Jurkat, Clone E6-1 (cell line): ENCODE results near the gene NTHL1.
"Not testable (repeated sequence)": the region's sequence is repeated elsewhere in the genome, so short reads cannot be mapped to it uniquely, and the experiment has no call there.

Experiments used
- DNase-seq: peaks from one replicate; pipeline ENCODE4 v3.0.0-alpha.2; 2011; ENCODE audit warnings: low read depth, low spot score
- H3K4me3 ChIP-seq: 2 replicates; pipeline ENCODE4 v1.5.1; 2011; ENCODE audit warnings: mild to moderate bottlenecking, low read length, control low read depth, moderate library complexity

NTHL1 gene

DNA sequence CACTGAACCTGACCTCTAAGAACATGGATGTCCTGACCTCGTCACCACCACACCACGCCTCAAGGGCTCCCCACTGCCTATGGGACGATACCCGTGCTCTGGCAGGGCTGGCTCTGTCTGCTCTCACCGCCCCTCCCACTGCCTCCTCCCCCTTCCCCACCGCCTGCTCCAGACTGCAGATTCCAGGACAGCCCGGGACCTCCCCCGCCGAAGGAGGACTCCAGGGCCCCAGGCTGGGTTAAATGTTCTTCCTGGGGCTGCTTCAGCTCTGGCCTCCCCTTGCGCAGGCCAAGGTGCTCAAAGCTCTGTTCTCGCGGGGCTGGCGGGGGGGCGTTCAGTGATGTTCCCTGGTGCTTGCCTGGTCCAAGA is 24.9 kb downstream of the NTHL1 start:
- peak overlapping the region; percentile 50 for H3K4me3 ChIP-seq

DNA sequence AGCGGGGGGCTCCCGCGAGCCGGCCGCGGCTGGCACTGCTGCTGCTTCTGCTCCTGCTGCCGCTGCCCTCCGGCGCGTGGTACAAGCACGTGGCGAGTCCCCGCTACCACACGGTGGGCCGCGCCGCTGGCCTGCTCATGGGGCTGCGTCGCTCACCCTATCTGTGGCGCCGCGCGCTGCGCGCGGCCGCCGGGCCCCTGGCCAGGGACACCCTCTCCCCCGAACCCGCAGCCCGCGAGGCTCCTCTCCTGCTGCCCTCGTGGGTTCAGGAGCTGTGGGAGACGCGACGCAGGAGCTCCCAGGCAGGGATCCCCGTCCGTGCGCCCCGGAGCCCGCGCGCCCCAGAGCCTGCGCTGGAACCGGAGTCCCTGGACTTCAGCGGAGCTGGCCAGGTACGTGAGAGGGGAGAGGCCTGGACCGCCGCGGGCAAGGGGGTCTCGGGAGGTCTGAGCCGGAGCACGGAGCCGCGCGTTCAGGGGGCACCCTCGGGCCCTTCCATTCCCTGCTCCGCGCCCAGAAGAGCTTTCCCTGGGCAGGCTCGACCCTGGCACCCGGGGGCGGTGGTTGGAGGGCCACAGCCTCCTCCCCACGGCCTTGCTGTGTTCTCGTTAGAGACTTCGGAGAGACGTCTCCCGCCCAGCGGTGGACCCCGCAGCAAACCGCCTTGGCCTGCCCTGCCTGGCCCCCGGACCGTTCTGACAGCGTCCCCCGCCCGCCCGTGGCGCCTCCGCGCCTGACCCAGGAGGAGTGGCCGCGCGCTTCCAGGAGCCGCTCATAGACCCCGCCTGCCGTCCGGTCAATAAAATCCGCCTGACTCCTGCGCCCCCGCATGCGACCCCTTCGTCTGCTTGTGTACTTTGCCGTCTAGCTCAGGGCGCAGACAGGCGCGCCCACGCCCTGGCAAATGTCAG is 27.5 kb downstream of the NTHL1 start:
- no peak overlapping the region for H3K4me3 ChIP-seq
- DNase-seq, result no peak

More for the DNA sequence above, 24.9 kb downstream of the NTHL1 start:
- peak; percentile 33 for DNase-seq

DNA sequence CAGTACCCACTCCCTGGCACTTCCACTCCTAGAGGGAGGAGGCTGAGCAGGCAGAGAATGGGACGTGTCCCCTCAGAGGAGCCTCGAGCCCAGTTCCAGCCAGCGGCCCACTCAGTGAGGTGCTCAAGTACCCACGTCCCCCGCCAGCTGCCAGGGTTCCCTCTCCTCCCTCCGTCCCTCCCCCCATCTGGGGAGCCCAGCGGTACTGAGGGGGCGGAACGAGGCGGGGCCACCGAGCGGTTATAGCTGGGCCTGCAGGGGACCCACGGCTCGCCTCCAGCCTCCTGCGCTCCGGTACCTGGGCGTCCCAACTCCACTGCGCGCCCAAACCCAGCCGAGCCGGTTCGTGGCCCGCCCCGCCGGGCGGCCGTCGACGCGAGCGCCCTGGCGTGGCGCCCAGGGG is 28.1 kb downstream of the NTHL1 start, which contains the start of gene NPW:
Gene NPW, plus strand, starts transcription at position 268 of the 403 bp plus-strand sequence.
- DNase-seq, result no peak
- no peak within 1 kb of the TSS for H3K4me3 ChIP-seq

DNA sequence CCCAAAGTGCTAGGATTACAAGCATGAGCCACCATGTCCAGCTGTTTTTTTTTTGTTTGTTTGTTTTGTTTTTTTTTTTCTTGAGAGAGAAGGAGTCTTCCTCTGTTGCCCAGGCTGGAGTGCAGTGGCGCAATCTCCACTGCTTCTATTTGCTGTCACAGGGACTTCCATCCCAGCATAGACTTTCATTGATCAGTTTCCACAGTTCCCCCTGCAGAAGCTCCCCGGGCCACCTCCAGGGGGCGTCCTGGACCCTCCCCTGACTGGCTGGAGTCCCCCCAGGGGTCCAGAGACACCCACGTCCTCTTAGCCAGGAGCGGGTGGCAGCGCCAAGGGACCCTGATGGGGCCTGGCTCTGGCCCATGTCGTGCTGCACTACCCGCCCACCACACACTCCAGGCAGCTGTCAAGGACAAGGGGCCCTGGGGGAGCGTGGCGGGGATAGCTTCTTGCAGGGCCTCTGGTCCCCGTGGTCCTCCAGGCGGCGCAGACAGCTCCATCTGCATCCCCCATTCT is 31.2 kb downstream of the NTHL1 start:
- DNase-seq, result no peak
- no peak overlapping the region for H3K4me3 ChIP-seq

- no peak overlapping the region for H3K4me3 ChIP-seq
Measured at GRCh38 chr16:2015947-2016208, 31.8 kb downstream of the NTHL1 start.

GRCh38 chr16:2015117-2015946 is 32.3 kb downstream of the NTHL1 start:
- H3K4me3 ChIP-seq, result no peak overlapping the region
- no peak for DNase-seq

More at GRCh38 chr16:2015947-2016208, 31.8 kb downstream of the NTHL1 start:
- no peak for DNase-seq

DNA sequence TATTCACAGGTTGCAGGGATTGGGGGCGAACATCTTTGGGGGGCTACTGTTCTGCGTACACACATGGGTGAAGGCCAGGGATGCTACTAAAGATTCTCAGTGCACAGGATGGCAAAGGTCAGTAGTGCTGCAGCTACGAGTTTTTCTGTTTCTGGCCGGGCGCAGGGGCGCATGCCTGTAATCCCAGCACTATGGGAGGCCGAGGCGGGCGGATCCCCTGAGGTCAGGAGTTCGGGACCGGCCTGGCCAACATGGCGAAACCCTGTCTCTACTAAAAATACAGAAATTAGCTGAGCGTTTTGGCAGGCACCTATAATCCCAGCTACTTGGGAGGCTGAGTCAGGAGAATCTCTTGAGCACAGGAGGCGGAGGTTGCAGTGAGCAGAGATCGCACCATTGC is 34.1 kb downstream of the NTHL1 start:
- DNase-seq, result no peak

DNA sequence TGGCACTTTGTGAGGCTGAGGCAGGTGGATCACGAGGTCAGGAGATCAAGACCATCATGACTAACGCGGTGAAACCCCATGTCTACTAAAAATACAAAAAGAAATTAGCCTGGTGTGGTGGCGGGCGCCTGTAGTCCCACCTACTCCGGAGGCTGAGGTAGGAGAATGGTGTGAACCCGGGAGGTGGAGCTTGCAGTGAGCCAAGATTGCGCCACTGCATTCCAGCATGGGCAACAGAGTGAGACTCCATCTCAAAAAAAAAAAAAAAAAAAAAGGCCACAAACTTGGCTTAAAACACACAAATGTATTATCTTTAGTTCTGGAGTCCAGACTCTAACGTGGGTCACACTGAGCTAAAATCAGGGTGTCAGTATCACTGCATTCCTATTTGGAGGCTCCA is 35.9 kb downstream of the NTHL1 start:
- DNase-seq, H3K4me3 ChIP-seq: not testable (repeated sequence)

More for the DNA sequence above, 34.1 kb downstream of the NTHL1 start:
- no peak overlapping the region for H3K4me3 ChIP-seq

- DNase-seq, result peak; percentile 56
Measured at GRCh38 chr16:2009791-2010510, 37.7 kb downstream of the NTHL1 start, which contains the start of gene ZNF598. Gene ZNF598 (minus strand): TSS chr16:2009821.

GRCh38 chr16:2009164-2009711 is 38.4 kb downstream of the NTHL1 start:
- DNase-seq, result no peak
- H3K4me3 ChIP-seq, result peak overlapping the region; percentile 75

More at GRCh38 chr16:2009791-2010510, 37.7 kb downstream of the NTHL1 start, which contains the start of gene ZNF598:
- H3K4me3 ChIP-seq, result peak within 1 kb of the TSS; percentile 78

- DNase-seq, result no peak
- peak overlapping the region; percentile 75 for H3K4me3 ChIP-seq
Measured at GRCh38 chr16:2008631-2009163, 38.9 kb downstream of the NTHL1 start.

- H3K4me3 ChIP-seq, result peak overlapping the region; percentile 75
- no peak for DNase-seq
Measured at GRCh38 chr16:2008009-2008526, 39.6 kb downstream of the NTHL1 start.

GRCh38 chr16:2007081-2007836 is 40.4 kb downstream of the NTHL1 start:
- H3K4me3 ChIP-seq, result peak overlapping the region; percentile 75
- DNase-seq, result no peak

DNA sequence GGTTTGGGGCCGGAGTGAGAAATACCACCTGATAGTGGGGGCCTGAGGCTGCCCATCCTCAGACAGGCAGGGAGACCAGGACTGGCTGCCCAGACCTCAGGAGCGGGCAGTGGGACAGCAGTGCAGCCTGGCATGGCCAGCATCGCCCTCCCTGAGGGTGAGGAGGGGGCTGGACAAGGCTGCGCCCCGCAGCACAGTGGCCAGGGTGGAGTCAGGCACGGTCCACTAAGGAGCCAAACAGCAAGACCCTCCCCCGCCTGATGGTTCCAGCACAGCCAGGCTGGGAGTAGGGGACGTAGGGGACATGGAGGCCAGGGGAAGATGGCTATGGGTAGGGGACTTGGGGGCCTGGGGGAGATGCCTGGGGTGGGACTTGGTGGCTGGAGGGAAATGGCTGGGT is 41.3 kb downstream of the NTHL1 start:
- DNase-seq, result no peak
- H3K4me3 ChIP-seq, result no peak overlapping the region

- no peak for DNase-seq
- no peak overlapping the region for H3K4me3 ChIP-seq
Measured at GRCh38 chr16:2005646-2006045, 42.0 kb downstream of the NTHL1 start.

DNA sequence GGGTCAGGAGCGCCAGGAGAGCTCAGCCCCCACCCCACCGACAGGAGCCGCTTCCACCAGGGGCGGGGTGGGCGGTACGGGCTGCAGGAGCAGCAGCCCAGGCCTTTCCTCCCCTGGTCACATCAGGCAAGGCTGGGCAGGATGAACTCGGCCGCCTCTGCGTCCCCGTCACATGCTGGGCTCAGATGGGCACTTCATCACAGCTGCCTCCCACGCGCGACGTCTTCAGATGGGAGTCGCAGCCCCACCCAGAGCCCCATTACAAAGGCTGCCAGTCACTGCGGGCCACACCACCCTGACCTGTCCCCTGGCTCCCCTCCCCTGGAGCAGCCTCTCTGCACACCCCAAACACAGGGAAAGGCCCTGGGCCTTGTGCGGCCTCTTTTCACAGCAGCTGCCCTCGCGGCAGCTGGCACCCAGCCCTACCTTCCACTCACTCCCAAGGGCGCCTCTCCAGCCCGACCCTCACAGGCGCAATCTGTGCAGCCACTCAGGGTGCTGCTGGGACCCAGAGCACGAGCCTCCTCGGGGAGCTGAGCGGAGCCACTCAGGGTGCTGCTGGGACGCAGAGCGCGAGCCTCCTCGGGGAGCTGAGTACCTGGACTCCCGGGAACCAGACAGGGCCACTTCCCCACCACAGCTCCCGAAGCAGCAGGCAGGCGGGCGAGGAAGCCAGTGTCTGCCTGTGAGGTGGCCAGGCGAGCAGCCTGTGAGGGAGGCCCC is 42.7 kb downstream of the NTHL1 start:
- H3K4me3 ChIP-seq, result no peak overlapping the region
- no peak for DNase-seq
